Endothelial cell of umbilical vein (primary cell): Measurements from ENCODE around the gene CGA.

Experiments used
- CTCF ChIP-seq, 2 donors: IDR thresholded peaks; 1 replicate in 1 of 2; 2 replicates in 1 of 2; pipeline ENCODE4 v1.5.1; 2011; ENCODE audit warnings: low read length in 2 of 2, mild to moderate bottlenecking in 2 of 2, moderate library complexity in 2 of 2, control low read depth in 1 of 2, inconsistent platforms in 1 of 2, low read depth in 1 of 2; ENCODE audit not compliant: insufficient read depth in 1 of 2; ENCODE audit errors: extremely low read depth in 1 of 2
- MYC ChIP-seq: IDR thresholded peaks from one replicate; pipeline ENCODE4 v1.6.1; 2011; ENCODE audit warnings: mild to moderate bottlenecking, low read depth, low read length
- POLR2AphosphoS5 ChIP-seq: IDR thresholded peaks from 2 replicates; pipeline ENCODE4 v1.6.1; 2012; ENCODE audit warnings: low read depth, mild to moderate bottlenecking, control low read depth, low read length, moderate library complexity; ENCODE audit not compliant: insufficient read depth
- TF ChIP-seq, protein P1 (sequence below): IDR thresholded peaks from 2 replicates; pipeline ENCODE4 v1.6.1; 2011; ENCODE audit not compliant: insufficient read depth, insufficient read length

- TF ChIP-seq, protein P1, sequence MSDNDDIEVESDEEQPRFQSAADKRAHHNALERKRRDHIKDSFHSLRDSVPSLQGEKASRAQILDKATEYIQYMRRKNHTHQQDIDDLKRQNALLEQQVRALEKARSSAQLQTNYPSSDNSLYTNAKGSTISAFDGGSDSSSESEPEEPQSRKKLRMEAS: no peak
- no peak for TF ChIP-seq POLR2AphosphoS5
- TF ChIP-seq CTCF (IDR thresholded peaks at IDR 0.05; ENCODE audit: extremely low read depth in 1 of 2, insufficient read depth in 1 of 2, low read depth in 1 of 2, low read length in 2 of 2): no peak
- no peak for TF ChIP-seq MYC
Observed at GRCh38 chr6:87127737-87128136, 32.8 kb upstream of the CGA start.
